ENCODE results near the gene FRYL. TPM values are rescaled to one million over a fixed set of nuclear protein-coding genes. Genes with fewer than 3 reads are reported as not detected.
"Not testable (repeated sequence)": the region's sequence is repeated elsewhere in the genome, so short reads cannot be mapped to it uniquely, and the experiment has no call there.

Gene FRYL
- total and polyA plus RNA-seq, 12 donors = 16.5 to 64.4 (median 41.1) TPM

DNA sequence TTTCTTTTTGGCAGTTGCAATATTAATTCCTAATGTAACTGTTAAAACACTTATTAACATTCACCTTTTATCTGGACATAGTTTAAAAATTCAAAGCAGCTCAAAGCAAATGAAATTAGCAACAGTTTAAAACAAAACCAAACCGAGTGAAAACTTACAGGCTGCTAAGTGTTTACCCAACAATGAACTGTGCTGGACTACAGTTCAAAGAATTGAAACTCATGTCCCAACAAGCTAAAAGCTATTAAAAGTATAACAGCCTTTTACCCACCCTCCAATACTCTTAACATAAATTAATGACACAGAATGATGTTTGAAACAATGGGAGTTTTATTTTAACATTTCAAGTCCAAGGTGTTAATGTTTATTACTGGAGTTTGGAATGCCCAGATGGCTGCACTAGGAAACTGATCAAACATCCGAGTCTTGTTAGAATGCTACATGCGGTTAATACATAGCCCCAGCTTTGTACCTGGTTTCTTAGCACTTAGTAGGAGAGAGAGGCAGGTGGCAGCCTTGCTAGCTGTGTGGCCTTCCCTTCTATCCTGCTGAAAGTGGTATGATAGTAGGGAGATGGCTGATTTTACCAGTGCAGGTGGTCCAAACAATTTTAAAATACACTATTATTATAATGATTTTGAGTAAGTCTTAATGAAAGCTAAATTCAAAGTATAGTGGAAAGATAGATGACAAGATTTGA lies 21.1 kb upstream of the FRYL start:
- intact Hi-C loops (cut with DNase I) = no loop called here
- 72 to 82% (median 75%) methylated on average over 3 of the region's 3 CpGs for WGBS, 4 donors

GRCh38 chr4:48800155-48800554 lies 20.1 kb upstream of the FRYL start:
- H3K4me3 ChIP-seq; H3K36me3 ChIP-seq (replicated peaks in 1 of 2); H3K4me1 ChIP-seq (replicated peaks in 1 of 2); H3K27ac ChIP-seq; DNase-seq; H3K27me3 ChIP-seq; intact Hi-C loops (cut with DNase I); H3K9me3 ChIP-seq (replicated peaks in 1 of 3): not testable (repeated sequence)
- 74 to 91% (median 78%) methylated on average over 2 of the region's 2 CpGs for WGBS, 4 donors

More for the DNA sequence above, 21.1 kb upstream of the FRYL start:
- no peak overlapping the region for H3K4me3 ChIP-seq
- H3K4me1 ChIP-seq (replicated peaks in 1 of 2) = no peaks in the 10 kb centered on the region
- H3K9me3 ChIP-seq (replicated peaks in 1 of 3) = no peaks in the 10 kb centered on the region
- no peaks in the 10 kb centered on the region for H3K36me3 ChIP-seq (replicated peaks in 1 of 2)
- TF ChIP-seq, protein P1, sequence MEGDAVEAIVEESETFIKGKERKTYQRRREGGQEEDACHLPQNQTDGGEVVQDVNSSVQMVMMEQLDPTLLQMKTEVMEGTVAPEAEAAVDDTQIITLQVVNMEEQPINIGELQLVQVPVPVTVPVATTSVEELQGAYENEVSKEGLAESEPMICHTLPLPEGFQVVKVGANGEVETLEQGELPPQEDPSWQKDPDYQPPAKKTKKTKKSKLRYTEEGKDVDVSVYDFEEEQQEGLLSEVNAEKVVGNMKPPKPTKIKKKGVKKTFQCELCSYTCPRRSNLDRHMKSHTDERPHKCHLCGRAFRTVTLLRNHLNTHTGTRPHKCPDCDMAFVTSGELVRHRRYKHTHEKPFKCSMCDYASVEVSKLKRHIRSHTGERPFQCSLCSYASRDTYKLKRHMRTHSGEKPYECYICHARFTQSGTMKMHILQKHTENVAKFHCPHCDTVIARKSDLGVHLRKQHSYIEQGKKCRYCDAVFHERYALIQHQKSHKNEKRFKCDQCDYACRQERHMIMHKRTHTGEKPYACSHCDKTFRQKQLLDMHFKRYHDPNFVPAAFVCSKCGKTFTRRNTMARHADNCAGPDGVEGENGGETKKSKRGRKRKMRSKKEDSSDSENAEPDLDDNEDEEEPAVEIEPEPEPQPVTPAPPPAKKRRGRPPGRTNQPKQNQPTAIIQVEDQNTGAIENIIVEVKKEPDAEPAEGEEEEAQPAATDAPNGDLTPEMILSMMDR (IDR thresholded peaks at IDR 0.05) = no peak
- TF ChIP-seq POLR2A (IDR thresholded peaks at IDR 0.05) = no peak
- DNase-seq = no peak
- H3K27ac ChIP-seq = no peak overlapping the region
- no peaks in the 10 kb centered on the region for H3K27me3 ChIP-seq

GRCh38 chr4:48799157-48799556 lies 19.1 kb upstream of the FRYL start:
- Histone ChIP-seq H3K36me3 (replicated peaks in 1 of 2) (no peaks in the 10 kb centered on the region), H3K27ac (no peak overlapping the region), H3K9me3 (replicated peaks in 1 of 3) (no peaks in the 10 kb centered on the region), H3K27me3 (no peaks in the 10 kb centered on the region), H3K4me3 (no peak overlapping the region), H3K4me1 (replicated peaks in 1 of 2) (no peaks in the 10 kb centered on the region)
- intact Hi-C loops (cut with DNase I) = no loop called here
- TF ChIP-seq, protein P1 (IDR thresholded peaks at IDR 0.05) = no peak
- no peak for TF ChIP-seq POLR2A (IDR thresholded peaks at IDR 0.05)
- WGBS, 4 donors = 49 to 60% (median 55%) methylated on average over 2 of the region's 2 CpGs
- DNase-seq = no peak

DNA sequence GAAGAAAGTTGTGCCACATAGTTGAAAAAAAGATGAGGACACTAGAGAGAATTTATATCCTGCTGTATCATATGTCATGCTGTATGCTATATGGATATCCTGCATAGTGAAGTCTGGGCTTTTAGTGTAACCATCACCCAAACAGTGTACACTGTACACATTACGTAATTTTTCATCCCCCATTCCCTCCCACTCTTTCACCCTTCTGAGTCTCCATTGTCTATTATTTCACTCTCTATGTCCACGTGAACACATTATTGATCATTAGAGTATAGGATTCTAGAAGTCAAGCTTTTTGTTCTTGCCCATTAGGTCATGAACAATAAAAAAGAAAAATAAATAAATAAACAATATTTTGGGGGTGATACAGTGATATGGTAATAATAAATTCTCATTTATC lies 18.0 kb upstream of the FRYL start:
- no peak overlapping the region for H3K27ac ChIP-seq
- H3K27me3 ChIP-seq = no peaks in the 10 kb centered on the region
- no peak for TF ChIP-seq POLR2A (IDR thresholded peaks at IDR 0.05)
- TF ChIP-seq, protein P1 (IDR thresholded peaks at IDR 0.05) = no peak
- H3K4me1 ChIP-seq (replicated peaks in 1 of 2) = no peaks in the 10 kb centered on the region
- no peaks in the 10 kb centered on the region for H3K36me3 ChIP-seq (replicated peaks in 1 of 2)
- 82 to 88% (median 85%) methylated on average over 2 of the region's 2 CpGs for WGBS, 4 donors
- H3K9me3 ChIP-seq (replicated peaks in 1 of 3) = no peaks in the 10 kb centered on the region
- H3K4me3 ChIP-seq = no peak overlapping the region
- intact Hi-C loops (cut with DNase I) = no loop called here
- DNase-seq = no peak

Measured in adrenal gland (tissue), 12 donors.